Stromal cell of bone marrow (primary cell): ENCODE results near the gene COL23A1.

Experiments used
- DNase-seq: peaks from one replicate; pipeline ENCODE4 v3.0.0-alpha.2; 2012; ENCODE audit warnings: low read depth

Gene COL23A1

DNA sequence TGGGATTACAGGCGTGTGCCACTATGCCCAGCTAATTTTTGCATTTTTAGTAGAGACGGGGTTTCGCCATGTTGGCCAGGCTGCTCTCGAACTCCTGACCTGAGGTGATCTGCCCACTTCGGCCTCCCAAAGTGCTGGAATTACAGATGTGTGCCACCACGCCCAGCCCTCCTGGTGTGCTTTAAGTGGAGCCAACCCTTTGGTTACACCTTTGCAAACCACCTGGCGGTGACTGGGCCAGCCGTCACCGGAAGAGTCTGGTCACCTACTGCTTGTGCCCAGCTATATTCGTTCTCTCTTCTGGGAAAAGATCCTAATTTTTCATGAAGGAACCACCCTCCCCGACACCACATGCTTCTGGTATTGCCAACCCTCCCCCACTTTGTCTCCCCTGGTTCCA is 35.9 kb downstream of the COL23A1 start:
- no peak for DNase-seq

GRCh38 chr5:178553517-178553916 is 36.7 kb downstream of the COL23A1 start:
- no peak for DNase-seq

DNA sequence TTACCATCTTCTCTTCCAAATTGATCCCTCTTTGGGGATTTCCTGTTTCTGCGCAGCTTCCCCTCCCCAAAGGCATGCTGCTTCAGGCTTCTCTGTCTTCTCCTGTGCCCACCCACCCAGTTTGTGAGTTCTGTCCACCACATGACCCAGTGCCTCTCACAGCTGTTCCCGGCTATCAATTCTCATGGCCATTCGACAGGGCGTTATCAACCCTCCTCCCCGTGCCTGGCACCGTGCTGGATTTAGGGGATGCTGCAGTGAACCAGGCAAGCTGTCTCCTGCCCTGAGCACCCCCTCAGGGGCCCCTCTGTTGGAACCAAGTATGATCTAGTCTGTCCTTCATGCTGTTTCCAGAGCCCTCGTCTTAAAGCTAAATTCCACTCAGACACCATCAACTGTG is 38.7 kb downstream of the COL23A1 start:
- DNase-seq, result no peak

- DNase-seq, result peak; percentile 8
These were observed 39.1 kb downstream of the COL23A1 start for GRCh38 chr5:178551059-178551458.

GRCh38 chr5:178548746-178549145 is 41.4 kb downstream of the COL23A1 start:
- no peak for DNase-seq

DNA sequence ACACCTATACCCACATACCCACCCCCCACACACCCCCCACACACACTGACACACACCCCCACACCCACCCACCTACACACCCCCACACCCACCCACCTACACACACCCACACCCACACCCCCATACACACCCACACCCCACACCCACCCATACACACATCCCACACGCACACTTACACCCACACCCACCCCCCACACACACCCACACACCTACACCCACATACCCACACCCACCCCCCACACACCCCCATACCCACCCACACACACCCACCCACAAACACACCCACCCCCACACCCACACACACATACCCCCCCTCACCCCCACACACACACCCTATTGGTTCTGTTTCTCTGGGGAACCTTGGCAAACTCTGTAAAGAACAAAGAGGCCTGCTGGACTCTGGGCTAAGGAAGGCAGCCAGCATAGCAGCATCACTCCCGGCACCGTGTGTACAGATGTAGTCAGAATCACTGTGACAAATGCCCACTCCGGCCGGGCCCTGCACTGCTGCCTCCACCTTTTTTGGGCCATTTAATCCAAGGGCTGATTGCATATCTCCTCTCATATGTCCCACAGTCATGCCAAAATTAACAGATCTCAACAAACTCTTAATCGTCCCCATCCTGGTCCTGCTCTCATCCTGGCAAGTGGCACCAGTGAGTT is 42.3 kb downstream of the COL23A1 start:
- no peak for DNase-seq

GRCh38 chr5:178547052-178547666 is 43.0 kb downstream of the COL23A1 start:
- no peak for DNase-seq

DNA sequence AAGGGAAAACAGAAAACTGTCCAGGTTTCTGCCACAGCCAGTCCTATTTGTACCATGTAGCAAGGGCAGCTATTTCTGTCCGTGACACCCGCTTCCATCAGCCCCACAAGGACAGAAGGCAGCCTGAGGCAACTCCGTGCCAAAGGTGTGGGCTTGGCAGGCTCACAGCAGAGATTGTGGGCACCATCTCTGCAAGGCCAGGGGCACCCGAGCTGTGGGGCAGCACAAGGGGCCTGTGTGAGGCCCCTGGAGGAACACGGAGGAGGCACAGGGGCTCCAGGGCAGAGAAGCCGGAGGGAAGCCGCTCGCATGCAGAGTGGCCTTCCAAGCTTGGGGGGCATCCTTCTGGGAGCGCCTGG is 43.5 kb downstream of the COL23A1 start:
- DNase-seq, result no peak

GRCh38 chr5:178545941-178546674 is 44.1 kb downstream of the COL23A1 start:
- DNase-seq, result no peak

- DNase-seq, result no peak
These were observed 45.0 kb downstream of the COL23A1 start for GRCh38 chr5:178545176-178545575.

DNA sequence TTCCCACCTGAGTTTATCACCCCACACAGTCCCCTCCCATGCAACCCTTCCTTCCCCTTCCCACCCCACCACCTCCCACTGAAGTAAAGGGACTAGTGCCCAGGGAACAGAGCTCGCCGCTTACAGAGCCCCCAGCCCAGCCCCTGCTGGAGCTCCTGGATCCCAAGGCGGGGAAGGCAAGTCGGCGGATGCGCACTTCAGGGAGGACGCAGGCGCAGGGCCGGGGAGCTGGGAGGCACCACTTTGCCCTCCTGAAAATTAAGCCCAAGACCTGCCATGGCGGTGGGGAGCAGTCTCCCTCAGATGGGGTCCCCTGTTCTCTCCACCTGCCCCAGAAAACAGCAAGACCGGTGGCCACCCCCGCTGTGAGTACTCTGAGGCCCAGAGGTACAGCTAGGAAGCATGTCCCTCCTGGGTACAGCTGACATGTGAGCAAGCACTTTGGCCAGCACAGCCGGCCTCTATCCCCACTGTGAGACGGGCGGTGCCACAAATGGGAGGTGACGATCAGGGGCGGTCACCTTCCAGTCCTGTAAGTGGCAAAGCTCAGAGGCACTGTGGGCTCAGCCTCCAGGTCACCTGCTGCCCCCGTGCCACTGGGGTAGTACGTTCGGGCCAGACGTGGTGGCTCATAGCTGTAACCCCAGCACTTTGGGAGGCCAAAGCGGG is 45.9 kb downstream of the COL23A1 start:
- no peak for DNase-seq

GRCh38 chr5:178542455-178542854 is 47.7 kb downstream of the COL23A1 start:
- no peak for DNase-seq

- no peak for DNase-seq
These were observed 49.7 kb downstream of the COL23A1 start for GRCh38 chr5:178540526-178540925.

DNA sequence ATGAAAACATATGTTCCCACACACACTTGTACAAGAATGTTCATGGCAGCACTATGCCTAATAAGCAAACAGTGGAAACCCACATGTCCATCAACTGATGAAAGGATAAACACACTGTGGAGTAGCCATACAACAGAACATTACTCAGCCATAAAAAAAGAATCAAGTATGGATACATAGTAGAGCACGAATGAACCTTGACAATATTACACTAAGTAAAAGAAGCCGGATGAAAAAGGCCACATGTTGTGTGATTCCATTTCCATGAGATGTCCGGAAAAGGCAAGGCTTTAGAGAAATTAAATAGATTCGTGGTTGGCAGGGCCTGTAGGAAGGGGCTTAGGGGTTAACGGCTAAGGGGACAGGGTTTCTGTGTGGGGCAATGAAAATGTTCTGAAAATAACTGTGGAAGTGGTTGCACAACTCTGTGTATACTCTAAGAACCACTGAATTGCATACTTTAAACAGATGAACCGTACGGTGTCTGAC is 51.4 kb downstream of the COL23A1 start:
- no peak for DNase-seq

- DNase-seq, result no peak
These were observed 52.5 kb downstream of the COL23A1 start for GRCh38 chr5:178537467-178538371.

DNA sequence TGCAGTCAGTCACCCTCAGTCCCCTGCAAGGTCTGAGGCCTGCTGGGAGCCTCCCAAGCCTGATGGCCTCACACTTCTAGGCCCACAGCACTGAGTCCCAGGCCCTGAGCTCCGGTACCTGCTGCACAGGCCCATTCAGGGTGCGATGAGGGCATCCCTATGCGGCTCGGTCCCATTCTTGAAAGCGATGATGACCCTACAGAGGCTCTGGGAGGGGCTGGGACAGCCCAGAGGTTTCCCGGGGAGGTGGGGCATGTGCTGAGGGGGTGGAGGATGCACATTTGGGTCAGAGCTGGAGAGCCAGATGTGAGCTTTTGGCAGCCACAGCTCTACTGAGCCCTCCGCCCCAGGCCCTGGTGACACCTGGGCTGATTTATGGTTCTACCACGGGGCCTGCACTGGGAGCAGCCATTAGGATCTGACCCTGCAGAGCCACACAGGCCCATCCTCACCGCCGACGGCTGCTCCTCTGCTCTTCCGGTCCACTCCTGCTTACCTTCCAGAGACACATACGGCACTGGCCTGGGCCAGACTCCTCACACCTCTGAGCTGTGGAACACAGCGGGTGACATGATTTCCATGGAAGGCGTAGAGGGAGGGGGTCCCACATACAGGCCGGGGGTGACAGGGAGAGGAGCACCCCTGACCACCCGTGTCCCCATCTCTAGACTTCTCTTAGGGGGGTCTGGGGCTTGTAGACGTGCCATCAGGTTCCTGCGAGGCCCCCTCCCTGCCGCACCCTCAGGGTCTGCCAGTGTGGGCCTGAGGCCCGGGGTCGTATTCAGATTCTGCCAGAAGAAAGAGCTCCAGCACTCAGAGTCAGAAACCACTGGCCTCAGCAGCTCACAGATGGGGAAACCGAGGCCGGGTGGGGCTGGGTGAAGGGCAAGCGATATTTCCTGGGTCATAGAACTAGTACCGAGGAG is 53.4 kb downstream of the COL23A1 start:
- no peak for DNase-seq

DNA sequence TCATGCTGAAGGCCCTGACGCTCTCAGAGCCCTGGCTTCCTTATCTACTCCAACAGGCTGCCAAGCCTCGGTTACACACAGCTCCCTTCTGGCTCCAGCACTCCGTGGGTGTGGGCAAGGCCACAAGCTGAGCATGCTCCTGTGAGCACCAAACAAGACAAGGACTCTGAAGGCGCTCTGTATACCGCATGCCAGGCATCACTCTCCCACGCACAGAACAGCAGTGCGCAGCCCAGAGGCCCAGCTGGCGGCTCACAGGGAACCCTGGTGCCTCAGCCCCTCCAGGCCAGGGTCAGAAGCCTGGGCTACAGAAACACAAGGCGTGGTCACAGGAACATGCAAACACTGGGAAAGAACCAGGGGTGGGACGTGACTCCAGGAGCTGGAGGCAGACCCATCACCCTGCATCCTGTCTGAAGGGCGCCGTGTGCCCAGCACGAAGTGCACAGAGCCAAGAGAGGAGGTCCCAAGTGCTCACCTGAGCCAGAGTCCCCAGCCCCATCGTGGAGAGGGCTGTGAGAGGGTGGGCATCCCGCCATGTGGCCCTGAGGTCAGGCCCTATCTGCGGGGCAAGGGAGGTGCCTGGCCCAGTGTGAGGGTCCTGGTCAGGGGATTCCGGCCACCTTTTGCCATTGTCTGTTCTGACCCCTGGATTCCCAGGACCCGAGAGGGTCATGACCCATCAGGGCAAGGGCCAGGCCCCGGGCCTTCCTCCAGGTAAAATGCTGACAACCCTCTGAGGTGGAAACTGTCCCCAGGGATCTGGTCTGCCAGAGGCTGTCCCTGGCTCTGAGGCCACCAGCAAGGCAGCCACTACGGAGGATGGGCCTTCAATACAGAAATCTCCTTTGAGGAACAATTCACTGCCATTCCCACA is 54.7 kb downstream of the COL23A1 start:
- no peak for DNase-seq

DNA sequence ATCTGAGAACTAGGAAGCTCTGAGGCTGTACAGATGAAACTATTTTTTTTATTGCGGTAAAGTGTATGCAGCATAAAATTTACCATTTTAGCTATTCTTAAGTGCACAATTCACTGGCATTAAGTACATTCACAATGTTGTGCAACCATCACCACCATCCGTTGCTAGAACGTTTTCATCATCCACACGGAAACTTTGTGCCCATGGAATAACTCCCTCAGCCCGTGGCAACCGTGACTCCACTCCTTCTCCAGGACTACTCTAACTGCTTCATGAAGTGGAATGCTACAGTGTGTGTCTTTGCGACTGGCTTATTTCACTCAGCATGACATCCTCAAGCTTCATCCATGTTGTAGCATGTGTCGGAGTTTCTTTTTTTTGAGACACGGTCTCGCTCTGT is 57.1 kb downstream of the COL23A1 start:
- no peak for DNase-seq

GRCh38 chr5:178532666-178533065 is 57.5 kb downstream of the COL23A1 start:
- no peak for DNase-seq

DNA sequence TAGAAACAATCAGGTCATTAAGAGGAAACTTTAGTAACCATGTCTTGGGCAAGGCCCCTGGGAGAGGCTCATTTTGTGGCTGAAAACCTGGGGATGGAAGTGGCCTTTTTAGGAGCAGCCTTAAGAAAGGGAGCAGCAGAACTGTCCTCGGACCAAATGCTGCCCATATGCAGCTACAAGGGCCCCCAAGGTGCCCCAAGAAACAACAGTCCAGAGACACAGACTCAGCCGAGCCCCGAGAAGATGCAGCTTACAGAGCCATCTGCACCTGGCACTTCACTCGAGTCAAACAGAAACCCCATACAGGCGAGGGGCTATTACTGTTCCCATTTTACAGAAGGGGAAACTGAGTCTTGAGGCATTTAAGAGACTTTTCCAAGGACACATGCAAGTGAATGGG is 58.0 kb downstream of the COL23A1 start:
- no peak for DNase-seq
